Measurements from ENCODE around the gene HNRNPH3.

- TF ChIP-seq CTCF (conservative IDR thresholded peaks at IDR 0.05; ENCODE audit: low read depth in 2 of 2) (no peak), POLR2AphosphoS5 (IDR thresholded peaks at IDR 0.05; ENCODE audit: low read depth) (no peak)
Observed at GRCh38 chr10:68336754-68337351, 5.0 kb downstream of the HNRNPH3 start.

Data from GM23338 (cell line).